GM21717 (cell line): ENCODE measurements around the gene RAB20.
"Not testable (repeated sequence)": the region's sequence is repeated elsewhere in the genome, so short reads cannot be mapped to it uniquely, and the experiment has no call there.

Source experiments
- ATAC-seq: cut with Tn5 transposase; IDR thresholded peaks from one replicate; pipeline ENCODE4 v1.9.1; 2021; ENCODE audit warnings: mild to moderate bottlenecking, moderate library complexity; ENCODE audit not compliant: unreplicated experiment

RAB20 gene

GRCh38 chr13:110511509-110512181 is 49.9 kb downstream of the RAB20 start:
- no peak for ATAC-seq

- ATAC-seq, result no peak
Observed at GRCh38 chr13:110509971-110510786, 51.3 kb downstream of the RAB20 start.

GRCh38 chr13:110509478-110509926 is 52.0 kb downstream of the RAB20 start:
- ATAC-seq, result no peak

GRCh38 chr13:110507678-110508381 is 53.7 kb downstream of the RAB20 start:
- no peak for ATAC-seq

- ATAC-seq, result no peak
Observed at GRCh38 chr13:110506859-110507566, 54.5 kb downstream of the RAB20 start.

GRCh38 chr13:110506396-110506795 is 55.1 kb downstream of the RAB20 start:
- no peak for ATAC-seq

GRCh38 chr13:110505594-110505993 is 55.9 kb downstream of the RAB20 start:
- no peak for ATAC-seq

GRCh38 chr13:110503979-110504499 is 57.5 kb downstream of the RAB20 start:
- no peak for ATAC-seq

- ATAC-seq, result no peak
Observed at GRCh38 chr13:110503037-110503901, 58.3 kb downstream of the RAB20 start.

GRCh38 chr13:110501188-110501587 is 60.3 kb downstream of the RAB20 start:
- no peak for ATAC-seq

GRCh38 chr13:110500341-110500740 is 61.2 kb downstream of the RAB20 start:
- no peak for ATAC-seq

GRCh38 chr13:110499621-110500281 is 61.8 kb downstream of the RAB20 start:
- ATAC-seq, result no peak

- ATAC-seq, result no peak
Observed at GRCh38 chr13:110498765-110499164, 62.8 kb downstream of the RAB20 start.

- ATAC-seq, result no peak
Observed at GRCh38 chr13:110498327-110498726, 63.2 kb downstream of the RAB20 start.

GRCh38 chr13:110497896-110498295 is 63.6 kb downstream of the RAB20 start:
- not testable (repeated sequence) for ATAC-seq

- no peak for ATAC-seq
Observed at GRCh38 chr13:110497003-110497402, 64.5 kb downstream of the RAB20 start.

GRCh38 chr13:110496281-110496680 is 65.2 kb downstream of the RAB20 start:
- no peak for ATAC-seq

GRCh38 chr13:110495881-110496280 is 65.6 kb downstream of the RAB20 start:
- ATAC-seq, result no peak

GRCh38 chr13:110495376-110495775 is 66.1 kb downstream of the RAB20 start:
- ATAC-seq, result no peak
